ENCODE results near the gene NAV1. TPM values are rescaled to one million over a fixed set of nuclear protein-coding genes. Genes with fewer than 3 reads are reported as not detected.
"Not testable (repeated sequence)": the region's sequence is repeated elsewhere in the genome, so short reads cannot be mapped to it uniquely, and the experiment has no call there.

Gene NAV1
- total RNA-seq, 4 donors from 2014 or later: 22.9 to 49.2 (median 34.2) TPM

DNA sequence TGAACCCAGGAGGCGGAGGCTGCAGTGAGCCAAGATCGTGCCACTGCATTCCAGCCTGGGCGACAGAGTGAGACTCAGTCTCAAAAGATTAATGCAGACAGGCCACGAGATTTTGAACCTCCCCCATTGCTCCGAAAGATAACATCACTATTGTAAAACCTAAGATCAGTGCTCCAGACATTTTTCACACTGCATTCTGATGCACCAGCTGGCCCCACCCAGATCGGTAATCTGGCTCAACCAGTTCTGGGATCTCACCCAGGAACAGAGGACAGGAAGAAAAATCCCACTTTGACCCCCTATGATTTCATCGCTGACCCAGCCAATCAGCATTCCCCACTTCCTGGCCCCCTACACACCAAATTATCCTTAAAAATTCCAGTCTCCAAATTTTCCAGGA is 21.3 kb upstream of the NAV1 start:
- H3K4me3 ChIP-seq: no peak overlapping the region
- H3K9me3 ChIP-seq: no peaks in the 10 kb centered on the region
- H3K4me1 ChIP-seq: peaks cover 0 to 12% (median 7%) of the 10 kb centered on the region in 4 donors
- no peaks in the 10 kb centered on the region for H3K36me3 ChIP-seq
- TF ChIP-seq POLR2A (IDR thresholded peaks at IDR 0.05): no peak
- TF ChIP-seq, protein P1, sequence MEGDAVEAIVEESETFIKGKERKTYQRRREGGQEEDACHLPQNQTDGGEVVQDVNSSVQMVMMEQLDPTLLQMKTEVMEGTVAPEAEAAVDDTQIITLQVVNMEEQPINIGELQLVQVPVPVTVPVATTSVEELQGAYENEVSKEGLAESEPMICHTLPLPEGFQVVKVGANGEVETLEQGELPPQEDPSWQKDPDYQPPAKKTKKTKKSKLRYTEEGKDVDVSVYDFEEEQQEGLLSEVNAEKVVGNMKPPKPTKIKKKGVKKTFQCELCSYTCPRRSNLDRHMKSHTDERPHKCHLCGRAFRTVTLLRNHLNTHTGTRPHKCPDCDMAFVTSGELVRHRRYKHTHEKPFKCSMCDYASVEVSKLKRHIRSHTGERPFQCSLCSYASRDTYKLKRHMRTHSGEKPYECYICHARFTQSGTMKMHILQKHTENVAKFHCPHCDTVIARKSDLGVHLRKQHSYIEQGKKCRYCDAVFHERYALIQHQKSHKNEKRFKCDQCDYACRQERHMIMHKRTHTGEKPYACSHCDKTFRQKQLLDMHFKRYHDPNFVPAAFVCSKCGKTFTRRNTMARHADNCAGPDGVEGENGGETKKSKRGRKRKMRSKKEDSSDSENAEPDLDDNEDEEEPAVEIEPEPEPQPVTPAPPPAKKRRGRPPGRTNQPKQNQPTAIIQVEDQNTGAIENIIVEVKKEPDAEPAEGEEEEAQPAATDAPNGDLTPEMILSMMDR (IDR thresholded peaks at IDR 0.05): no peak
- no peak for TF ChIP-seq EP300 (IDR thresholded peaks at IDR 0.05)
- no peak for DNase-seq (ENCODE audit: low spot score in 2 of 2)
- WGBS, 2 donors: 47 to 70% methylated on average over 7 of the region's 7 CpGs
- no peak overlapping the region for H3K27ac ChIP-seq
- no peaks in the 10 kb centered on the region for H3K27me3 ChIP-seq

DNA sequence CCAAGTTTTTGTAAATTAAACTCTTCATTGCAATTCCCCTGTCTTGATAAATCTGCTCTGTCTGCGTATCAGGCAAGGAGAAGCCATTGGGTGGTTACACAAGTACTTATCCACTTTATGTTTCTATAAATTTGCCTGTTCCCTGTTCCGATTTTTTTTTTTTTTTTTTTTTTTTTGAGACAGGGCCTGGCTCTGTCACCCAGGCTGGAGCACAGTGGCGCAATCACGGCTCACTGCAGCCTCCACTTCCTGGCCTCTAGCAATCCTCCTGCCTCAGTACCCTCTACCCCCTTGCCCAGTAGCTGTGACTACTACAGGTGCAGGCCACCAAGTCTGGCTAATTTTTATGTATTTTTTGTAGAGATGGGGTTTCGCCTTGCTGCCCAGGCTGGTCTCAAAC is 20.9 kb upstream of the NAV1 start:
- 85% methylated on average over 5 of the region's 5 CpGs for WGBS, 2 donors
- TF ChIP-seq, protein P1 (IDR thresholded peaks at IDR 0.05): no peak
- TF ChIP-seq POLR2A (IDR thresholded peaks at IDR 0.05): no peak
- no peak for TF ChIP-seq EP300 (IDR thresholded peaks at IDR 0.05)

DNA sequence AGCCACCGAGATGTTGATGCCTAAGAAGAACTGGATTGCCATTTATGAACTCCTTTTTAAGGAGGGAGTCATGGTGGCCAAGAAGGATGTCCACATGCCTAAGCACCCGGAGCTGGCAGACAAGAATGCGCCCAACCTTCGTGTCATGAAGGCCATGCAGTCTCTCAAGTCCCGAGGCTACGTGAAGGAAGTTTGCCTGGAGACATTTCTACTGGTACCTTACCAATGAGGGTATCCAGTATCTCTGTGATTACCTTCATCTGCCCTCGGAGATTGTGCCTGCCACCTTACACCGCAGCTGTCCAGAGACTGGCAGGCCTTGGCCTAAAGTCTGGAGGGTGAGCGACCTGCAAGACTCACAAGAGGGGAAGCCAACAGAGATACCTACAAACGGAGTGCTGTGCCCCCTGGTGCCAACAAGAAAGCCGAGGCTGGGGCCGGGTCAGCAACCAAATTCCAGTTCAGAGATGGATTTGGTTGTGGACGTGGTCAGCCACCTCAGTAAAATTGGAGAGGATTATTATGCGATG is 18.8 kb upstream of the NAV1 start:
- not testable (repeated sequence) for H3K4me3 ChIP-seq; H3K4me1 ChIP-seq; DNase-seq (ENCODE audit: low spot score in 2 of 2); H3K27me3 ChIP-seq; H3K9me3 ChIP-seq; H3K36me3 ChIP-seq; H3K27ac ChIP-seq
- WGBS, 2 donors: 80 to 83% methylated on average over 14 of the region's 14 CpGs

More for the DNA sequence above, 20.9 kb upstream of the NAV1 start:
- Histone ChIP-seq H3K9me3 (no peaks in the 10 kb centered on the region), H3K36me3 (no peaks in the 10 kb centered on the region), H3K27ac (no peak overlapping the region), H3K4me3 (no peak overlapping the region), H3K4me1 (peaks cover 0 to 8% (median 3%) of the 10 kb centered on the region in 4 donors), H3K27me3 (no peaks in the 10 kb centered on the region)
- DNase-seq (ENCODE audit: low spot score in 2 of 2): no peak

GRCh38 chr1:201525193-201525778 is 13.6 kb upstream of the NAV1 start:
- Histone ChIP-seq H3K9me3 (no peaks in the 10 kb centered on the region), H3K4me3 (no peak overlapping the region), H3K27me3 (no peaks in the 10 kb centered on the region), H3K36me3 (no peaks in the 10 kb centered on the region), H3K27ac (no peak overlapping the region), H3K4me1 (peaks cover 0 to 2% (median 0%) of the 10 kb centered on the region in 4 donors)
- DNase-seq (ENCODE audit: low spot score in 2 of 2): no peak
- WGBS, 2 donors: 96 to 98% methylated on average over 1 of the region's 1 CpG
- no peak for TF ChIP-seq POLR2A (IDR thresholded peaks at IDR 0.05)
- TF ChIP-seq, protein P1 (IDR thresholded peaks at IDR 0.05): no peak
- no peak for TF ChIP-seq EP300 (IDR thresholded peaks at IDR 0.05)

GRCh38 chr1:201527879-201528278 is 11.0 kb upstream of the NAV1 start:
- no peak overlapping the region for H3K27ac ChIP-seq
- no peaks in the 10 kb centered on the region for H3K9me3 ChIP-seq
- no peaks in the 10 kb centered on the region for H3K27me3 ChIP-seq
- DNase-seq (ENCODE audit: low spot score in 2 of 2): no peak
- no peak overlapping the region for H3K4me3 ChIP-seq
- H3K4me1 ChIP-seq: peaks cover 0 to 25% (median 12%) of the 10 kb centered on the region in 4 donors
- no peak for TF ChIP-seq EP300 (IDR thresholded peaks at IDR 0.05)
- TF ChIP-seq, protein P1 (IDR thresholded peaks at IDR 0.05): no peak
- TF ChIP-seq POLR2A (IDR thresholded peaks at IDR 0.05): no peak
- WGBS, 2 donors: 89 to 90% methylated on average over 5 of the region's 5 CpGs
- H3K36me3 ChIP-seq: no peaks in the 10 kb centered on the region
